Measurements from ENCODE around the gene OR5M8. TPM values are rescaled to one million over a fixed set of nuclear protein-coding genes. Genes with fewer than 3 reads are reported as not detected.

OR5M8 gene
- polyA plus RNA-seq, 4 donors, result not detected

DNA sequence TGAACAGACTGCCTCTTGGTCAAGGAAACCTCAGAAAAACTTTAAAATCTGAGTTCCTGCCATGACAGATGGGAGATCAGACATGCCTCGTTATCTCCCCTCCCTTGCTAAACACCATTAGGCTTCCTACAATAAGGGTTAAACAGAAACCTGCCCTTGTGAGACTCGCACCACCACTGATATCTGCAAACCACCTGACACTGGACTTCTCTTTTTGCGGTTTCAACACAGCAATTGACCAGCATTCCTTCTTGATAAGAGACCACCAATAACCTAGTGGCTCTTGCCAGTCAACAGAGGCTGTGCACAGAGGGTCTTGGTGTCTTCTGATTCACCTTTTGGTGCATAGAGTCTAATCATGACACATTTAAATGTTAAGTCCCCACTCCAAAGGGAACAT lies 4.4 kb downstream of the OR5M8 start:
- Histone ChIP-seq H3K27me3 (ENCODE audit: control insufficient read depth in 3 of 3, insufficient read depth in 3 of 3, low read length in 3 of 3) (no peaks in the 10 kb centered on the region), H3K4me3 (ENCODE audit: low read depth in 1 of 3, low read length in 3 of 3) (no peak overlapping the region), H3K27ac (ENCODE audit: low read depth in 1 of 3, low read length in 2 of 3) (peak overlapping the region in 1 of 3 donors; percentile 48), H3K4me1 (ENCODE audit: control insufficient read depth in 3 of 3, insufficient read depth in 2 of 3, low read depth in 1 of 3, low read length in 2 of 3) (peaks cover 0 to 12% (median 0%) of the 10 kb centered on the region in 3 donors), H3K36me3 (ENCODE audit: control insufficient read depth in 3 of 3, insufficient read depth in 2 of 3, low read depth in 1 of 3, low read length in 3 of 3) (no peaks in the 10 kb centered on the region), H3K9me3 (ENCODE audit: control insufficient read depth in 2 of 2, insufficient read depth in 1 of 2, low read depth in 1 of 2, low read length in 1 of 2) (peaks cover 2 to 6% of the 10 kb centered on the region in 2 donors)
- WGBS, 3 donors, result 17 to 49% (median 26%) methylated on average over 3 of the region's 3 CpGs
- DNase-seq (peak in 1 of 2 donors; percentile 40), FAIRE-seq (no peak)

DNA sequence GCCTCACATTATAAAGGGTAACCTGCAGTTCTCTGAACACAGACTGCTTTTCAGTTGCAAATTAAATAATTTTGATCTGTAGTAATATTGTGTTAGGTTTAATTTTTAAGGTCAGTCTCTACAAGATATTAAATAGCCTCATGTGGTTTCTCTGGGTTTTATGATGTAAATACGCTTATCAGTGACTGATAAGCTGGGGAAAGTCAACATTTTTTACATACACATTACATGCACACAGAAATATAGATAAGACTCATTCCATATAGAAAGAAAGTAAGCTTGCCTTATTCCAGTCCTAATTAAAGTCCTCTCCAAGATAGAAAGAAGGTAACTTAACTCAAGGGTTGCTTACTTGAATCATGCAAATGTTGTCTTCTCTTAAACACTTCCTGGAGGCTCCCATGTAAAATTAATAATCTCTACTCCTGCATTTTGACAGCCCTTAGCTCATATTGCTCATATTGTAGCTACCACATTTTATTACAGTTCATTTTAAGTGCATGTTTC lies 16.4 kb downstream of the OR5M8 start:
- FAIRE-seq (no peak), DNase-seq (peak in 1 of 2 donors; percentile 73)
- Histone ChIP-seq H3K9me3 (ENCODE audit: control insufficient read depth in 2 of 2, insufficient read depth in 1 of 2, low read depth in 1 of 2, low read length in 1 of 2) (no peaks in the 10 kb centered on the region), H3K36me3 (ENCODE audit: control insufficient read depth in 3 of 3, insufficient read depth in 2 of 3, low read depth in 1 of 3, low read length in 3 of 3) (no peaks in the 10 kb centered on the region), H3K4me3 (ENCODE audit: low read depth in 1 of 3, low read length in 3 of 3) (no peak overlapping the region), H3K27me3 (ENCODE audit: control insufficient read depth in 3 of 3, insufficient read depth in 3 of 3, low read length in 3 of 3) (no peaks in the 10 kb centered on the region), H3K4me1 (ENCODE audit: control insufficient read depth in 3 of 3, insufficient read depth in 2 of 3, low read depth in 1 of 3, low read length in 2 of 3) (peaks cover 0 to 15% (median 0%) of the 10 kb centered on the region in 3 donors), H3K27ac (ENCODE audit: low read depth in 1 of 3, low read length in 2 of 3) (peak overlapping the region in 1 of 3 donors; percentile 10)
- 10 to 56% (median 23%) methylated on average over 1 of the region's 1 CpG for WGBS, 3 donors

DNA sequence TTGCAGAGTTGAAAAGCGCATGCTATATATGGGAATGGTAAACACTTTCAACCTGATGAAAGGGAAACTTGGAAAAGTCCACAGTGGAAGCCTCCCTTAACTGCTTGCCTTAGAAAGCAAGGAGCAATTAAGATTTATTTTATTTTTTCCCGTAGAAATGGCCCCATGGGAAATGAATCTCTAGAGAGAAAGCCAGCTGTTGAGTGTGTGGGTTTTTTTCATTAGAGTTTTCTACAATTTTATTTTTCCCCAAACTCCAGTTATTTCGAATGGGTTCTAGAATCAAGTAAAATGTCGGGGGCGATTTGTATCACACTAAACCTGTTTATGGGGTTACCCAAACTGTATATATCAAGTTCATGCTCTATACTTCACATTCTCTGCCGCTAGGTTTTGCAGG lies 17.9 kb downstream of the OR5M8 start, which contains the start of gene OR5M3:
Gene OR5M3, minus strand, starts transcription at position 101 of the 400 bp plus-strand sequence. CDS start 2,855 bp downstream, outside the sequence.
- Histone ChIP-seq H3K9me3 (ENCODE audit: control insufficient read depth in 2 of 2, insufficient read depth in 1 of 2, low read depth in 1 of 2, low read length in 1 of 2) (no peaks in the 10 kb centered on the region), H3K27me3 (ENCODE audit: control insufficient read depth in 3 of 3, insufficient read depth in 3 of 3, low read length in 3 of 3) (no peaks in the 10 kb centered on the region), H3K27ac (ENCODE audit: low read depth in 1 of 3, low read length in 2 of 3) (no peak within 1 kb of the TSS), H3K36me3 (ENCODE audit: control insufficient read depth in 3 of 3, insufficient read depth in 2 of 3, low read depth in 1 of 3, low read length in 3 of 3) (no peaks in the 10 kb centered on the region), H3K4me1 (ENCODE audit: control insufficient read depth in 3 of 3, insufficient read depth in 2 of 3, low read depth in 1 of 3, low read length in 2 of 3) (peaks cover 0 to 15% (median 0%) of the 10 kb centered on the region in 3 donors), H3K4me3 (ENCODE audit: low read depth in 1 of 3, low read length in 3 of 3) (no peak within 1 kb of the TSS)
- 74 to 83% (median 82%) methylated on average over 6 of the region's 6 CpGs for WGBS, 3 donors
- no peak for DNase-seq
- FAIRE-seq, result no peak

DNA sequence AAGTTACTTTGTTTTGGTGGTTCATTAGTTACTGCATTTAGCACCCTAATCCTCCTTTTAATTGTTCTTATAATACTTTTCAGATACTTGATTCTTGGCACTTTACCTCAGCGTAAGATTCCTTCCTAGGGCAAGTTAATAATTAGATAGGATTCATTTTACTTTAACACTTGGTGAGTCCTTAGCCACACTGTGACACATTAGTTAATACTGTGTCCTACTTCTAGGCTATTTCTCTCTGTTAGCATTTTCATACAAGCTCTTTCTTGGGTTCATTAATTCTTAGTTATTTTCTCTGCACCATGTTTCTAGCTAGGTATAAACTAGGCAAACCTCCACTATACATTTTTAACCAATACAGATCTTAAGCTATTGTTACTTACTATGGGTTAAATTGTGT lies 34.1 kb downstream of the OR5M8 start:
- H3K4me1 ChIP-seq (ENCODE audit: control insufficient read depth in 3 of 3, insufficient read depth in 2 of 3, low read depth in 1 of 3, low read length in 2 of 3), result peaks cover 0 to 3% (median 0%) of the 10 kb centered on the region in 3 donors
- DNase-seq, result no peak
- no peaks in the 10 kb centered on the region for H3K36me3 ChIP-seq (ENCODE audit: control insufficient read depth in 3 of 3, insufficient read depth in 2 of 3, low read depth in 1 of 3, low read length in 3 of 3)
- H3K27me3 ChIP-seq (ENCODE audit: control insufficient read depth in 3 of 3, insufficient read depth in 3 of 3, low read length in 3 of 3), result no peaks in the 10 kb centered on the region
- H3K9me3 ChIP-seq (ENCODE audit: control insufficient read depth in 2 of 2, insufficient read depth in 1 of 2, low read depth in 1 of 2, low read length in 1 of 2), result peaks cover 1 to 7% of the 10 kb centered on the region in 2 donors
- no peak overlapping the region for H3K4me3 ChIP-seq (ENCODE audit: low read depth in 1 of 3, low read length in 3 of 3)
- WGBS, 3 donors, result 54 to 78% (median 56%) methylated on average over 1 of the region's 1 CpG
- no peak for FAIRE-seq
- no peak overlapping the region for H3K27ac ChIP-seq (ENCODE audit: low read depth in 1 of 3, low read length in 2 of 3)

DNA sequence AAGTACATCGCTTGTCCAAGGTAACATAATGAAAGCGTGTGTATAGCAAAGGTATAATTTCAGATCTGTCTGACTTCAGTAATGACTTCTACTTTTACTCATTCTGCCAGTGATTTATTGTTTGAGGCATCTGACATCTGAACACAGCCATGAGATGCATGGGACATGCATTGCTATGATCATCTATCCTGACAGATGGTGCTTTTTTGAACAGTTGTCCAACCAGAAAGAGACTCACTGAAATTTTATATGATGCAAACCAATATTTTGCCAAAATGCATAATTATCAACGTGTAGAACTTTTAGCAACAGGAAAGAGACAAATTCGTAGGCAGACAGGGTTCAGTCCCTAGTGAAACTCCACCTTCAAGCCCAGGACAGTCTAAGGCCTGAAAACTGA lies 37.6 kb downstream of the OR5M8 start:
- FAIRE-seq (no peak), DNase-seq (no peak)
- no peak overlapping the region for H3K4me3 ChIP-seq (ENCODE audit: low read depth in 1 of 3, low read length in 3 of 3)
- H3K4me1 ChIP-seq (ENCODE audit: control insufficient read depth in 3 of 3, insufficient read depth in 2 of 3, low read depth in 1 of 3, low read length in 2 of 3), result peaks cover 0 to 3% (median 0%) of the 10 kb centered on the region in 3 donors
- H3K27ac ChIP-seq (ENCODE audit: low read depth in 1 of 3, low read length in 2 of 3), result no peak overlapping the region
- no peaks in the 10 kb centered on the region for H3K27me3 ChIP-seq (ENCODE audit: control insufficient read depth in 3 of 3, insufficient read depth in 3 of 3, low read length in 3 of 3)
- H3K9me3 ChIP-seq (ENCODE audit: control insufficient read depth in 2 of 2, insufficient read depth in 1 of 2, low read depth in 1 of 2, low read length in 1 of 2), result no peaks in the 10 kb centered on the region
- no peaks in the 10 kb centered on the region for H3K36me3 ChIP-seq (ENCODE audit: control insufficient read depth in 3 of 3, insufficient read depth in 2 of 3, low read depth in 1 of 3, low read length in 3 of 3)
- 65 to 75% (median 71%) methylated on average over 4 of the region's 4 CpGs for WGBS, 3 donors

Other genes with a start within 250 kb of the OR5M8 start
- not detected for gene OR5T3, start 239.1 kb downstream of the OR5M8 start, polyA plus RNA-seq
- not detected for gene OR5T1, start 217.2 kb downstream of the OR5M8 start, polyA plus RNA-seq
- not detected for gene OR8H1, start 199.1 kb downstream of the OR5M8 start, polyA plus RNA-seq
- gene OR8K3, start 176.2 kb downstream of the OR5M8 start, polyA plus RNA-seq, result not detected
- not detected for gene OR8K1, start 145.3 kb downstream of the OR5M8 start, polyA plus RNA-seq
- not detected for gene OR8J1, start 137.1 kb downstream of the OR5M8 start, polyA plus RNA-seq
- gene OR8U1, start 115.7 kb downstream of the OR5M8 start, polyA plus RNA-seq, result not detected
- not detected for gene OR5AL1, start 78.7 kb downstream of the OR5M8 start, polyA plus RNA-seq
- not detected for gene OR5M3, start 18.0 kb downstream of the OR5M8 start, polyA plus RNA-seq
- not detected for gene OR5M11, start 51.9 kb upstream of the OR5M8 start, polyA plus RNA-seq
- not detected for gene OR5M10, start 86.4 kb upstream of the OR5M8 start, polyA plus RNA-seq
- gene OR5M1, start 123.5 kb upstream of the OR5M8 start, polyA plus RNA-seq, result not detected
- not detected for gene OR5AP2, start 151.1 kb upstream of the OR5M8 start, polyA plus RNA-seq
- gene OR5AR1, start 172.3 kb upstream of the OR5M8 start, polyA plus RNA-seq, result not detected
- gene OR9G1, start 207.7 kb upstream of the OR5M8 start, polyA plus RNA-seq, result under 1 TPM in 1 of 4 donors, not detected in 3; 0.32 TPM